Panc1 (cell line): Measurements from ENCODE around the gene PARM1.

Source experiments
- CTCF ChIP-seq: fragments of 450-650 bp; IDR thresholded peaks from 2 replicates; pipeline ENCODE4 v1.5.1; 2017; ENCODE audit warnings: mild to moderate bottlenecking
- POLR2AphosphoS5 ChIP-seq: IDR thresholded peaks from 2 replicates; pipeline ENCODE4 v1.6.1; 2012; ENCODE audit warnings: mild to moderate bottlenecking, low read depth, low read length, moderate library complexity
- REST ChIP-seq, 2 experiments: IDR thresholded peaks; 2 replicates each; pipeline ENCODE4 v1.6.1; 2011 to 2012; ENCODE audit warnings: low read depth in 2 of 2, control low read depth in 1 of 2, low read length in 1 of 2, mild to moderate bottlenecking in 1 of 2, moderate library complexity in 1 of 2; ENCODE audit not compliant: insufficient read depth in 1 of 2

GRCh38 chr4:75071317-75071716 is 138.4 kb downstream of the PARM1 start:
- no peak for TF ChIP-seq CTCF
- TF ChIP-seq REST (IDR thresholded peaks at IDR 0.05; ENCODE audit: insufficient read depth in 1 of 2, low read depth in 2 of 2, low read length in 1 of 2): no peak
- no peak for TF ChIP-seq POLR2AphosphoS5
